ENCODE data around the gene PAQR7.

PAQR7 gene

DNA sequence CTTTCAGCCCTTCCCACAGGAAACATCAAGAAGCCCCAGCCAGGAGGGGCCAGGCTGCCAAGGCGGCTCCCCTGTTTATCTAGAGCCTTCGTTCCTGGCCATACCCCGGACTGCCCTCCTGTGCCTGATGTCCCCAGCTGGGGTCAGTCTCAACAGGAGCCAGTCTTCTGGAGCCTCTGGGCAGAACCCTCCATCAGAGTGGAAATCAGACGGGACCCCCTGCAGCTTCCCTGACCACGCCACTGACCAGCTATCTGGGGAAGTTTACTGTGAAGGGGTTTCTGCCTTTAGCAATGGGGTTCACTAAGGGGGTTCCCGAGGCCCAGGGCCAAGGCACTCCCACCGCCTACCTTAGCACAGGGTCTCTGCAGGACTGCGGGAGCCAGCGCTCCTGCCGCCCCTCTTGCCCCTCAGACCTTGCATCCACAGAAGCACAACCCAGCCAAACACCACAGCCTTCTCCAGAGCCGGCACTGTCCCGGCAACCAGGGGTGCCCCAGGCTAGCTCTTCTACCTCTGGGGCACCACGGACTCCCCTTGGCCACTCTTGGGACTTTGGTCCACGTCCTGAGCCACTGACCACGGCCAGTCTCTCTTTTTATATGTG lies 59.3 kb downstream of the PAQR7 start:
- no peak overlapping the region for H3K27ac ChIP-seq (ENCODE audit: low read depth, low read length)
- no peaks in the 10 kb centered on the region for H3K9me2 ChIP-seq (replicated peaks; ENCODE audit: control insufficient read depth, low read length)
- no peak overlapping the region for H3K4me3 ChIP-seq (ENCODE audit: low read length)
- H3K79me2 ChIP-seq (ENCODE audit: control insufficient read depth, low read length), result peaks cover 11% of the 10 kb centered on the region
- no peak overlapping the region for H3K4me2 ChIP-seq (ENCODE audit: low read length)
- TF ChIP-seq, protein P1, sequence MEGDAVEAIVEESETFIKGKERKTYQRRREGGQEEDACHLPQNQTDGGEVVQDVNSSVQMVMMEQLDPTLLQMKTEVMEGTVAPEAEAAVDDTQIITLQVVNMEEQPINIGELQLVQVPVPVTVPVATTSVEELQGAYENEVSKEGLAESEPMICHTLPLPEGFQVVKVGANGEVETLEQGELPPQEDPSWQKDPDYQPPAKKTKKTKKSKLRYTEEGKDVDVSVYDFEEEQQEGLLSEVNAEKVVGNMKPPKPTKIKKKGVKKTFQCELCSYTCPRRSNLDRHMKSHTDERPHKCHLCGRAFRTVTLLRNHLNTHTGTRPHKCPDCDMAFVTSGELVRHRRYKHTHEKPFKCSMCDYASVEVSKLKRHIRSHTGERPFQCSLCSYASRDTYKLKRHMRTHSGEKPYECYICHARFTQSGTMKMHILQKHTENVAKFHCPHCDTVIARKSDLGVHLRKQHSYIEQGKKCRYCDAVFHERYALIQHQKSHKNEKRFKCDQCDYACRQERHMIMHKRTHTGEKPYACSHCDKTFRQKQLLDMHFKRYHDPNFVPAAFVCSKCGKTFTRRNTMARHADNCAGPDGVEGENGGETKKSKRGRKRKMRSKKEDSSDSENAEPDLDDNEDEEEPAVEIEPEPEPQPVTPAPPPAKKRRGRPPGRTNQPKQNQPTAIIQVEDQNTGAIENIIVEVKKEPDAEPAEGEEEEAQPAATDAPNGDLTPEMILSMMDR (IDR thresholded peaks at IDR 0.05; ENCODE audit: low read depth, low read length, poor library complexity, severe bottlenecking), result no peak
- TF ChIP-seq EZH2phosphoT487 (IDR thresholded peaks at IDR 0.05; ENCODE audit: borderline replicate concordance, low read length), result no peak
- H3K27me3 ChIP-seq (ENCODE audit: control insufficient read depth, low read length), result no peaks in the 10 kb centered on the region
- H3K4me1 ChIP-seq (ENCODE audit: control insufficient read depth, low read length), result peaks cover 19% of the 10 kb centered on the region
- H3F3A ChIP-seq (ENCODE audit: control insufficient read depth, insufficient read depth), result no peaks in the 10 kb centered on the region; the same call in 1 of the 2 replicates
- H3K36me3 ChIP-seq (ENCODE audit: control insufficient read depth, low read length), result no peaks in the 10 kb centered on the region; the same call in 1 of the 2 replicates
- no peaks in the 10 kb centered on the region for H3K9me3 ChIP-seq (ENCODE audit: control insufficient read depth, insufficient read depth, low read length)
- H4K20me1 ChIP-seq (ENCODE audit: control insufficient read depth, insufficient read depth, low read depth, low read length), result no peaks in the 10 kb centered on the region

DNA sequence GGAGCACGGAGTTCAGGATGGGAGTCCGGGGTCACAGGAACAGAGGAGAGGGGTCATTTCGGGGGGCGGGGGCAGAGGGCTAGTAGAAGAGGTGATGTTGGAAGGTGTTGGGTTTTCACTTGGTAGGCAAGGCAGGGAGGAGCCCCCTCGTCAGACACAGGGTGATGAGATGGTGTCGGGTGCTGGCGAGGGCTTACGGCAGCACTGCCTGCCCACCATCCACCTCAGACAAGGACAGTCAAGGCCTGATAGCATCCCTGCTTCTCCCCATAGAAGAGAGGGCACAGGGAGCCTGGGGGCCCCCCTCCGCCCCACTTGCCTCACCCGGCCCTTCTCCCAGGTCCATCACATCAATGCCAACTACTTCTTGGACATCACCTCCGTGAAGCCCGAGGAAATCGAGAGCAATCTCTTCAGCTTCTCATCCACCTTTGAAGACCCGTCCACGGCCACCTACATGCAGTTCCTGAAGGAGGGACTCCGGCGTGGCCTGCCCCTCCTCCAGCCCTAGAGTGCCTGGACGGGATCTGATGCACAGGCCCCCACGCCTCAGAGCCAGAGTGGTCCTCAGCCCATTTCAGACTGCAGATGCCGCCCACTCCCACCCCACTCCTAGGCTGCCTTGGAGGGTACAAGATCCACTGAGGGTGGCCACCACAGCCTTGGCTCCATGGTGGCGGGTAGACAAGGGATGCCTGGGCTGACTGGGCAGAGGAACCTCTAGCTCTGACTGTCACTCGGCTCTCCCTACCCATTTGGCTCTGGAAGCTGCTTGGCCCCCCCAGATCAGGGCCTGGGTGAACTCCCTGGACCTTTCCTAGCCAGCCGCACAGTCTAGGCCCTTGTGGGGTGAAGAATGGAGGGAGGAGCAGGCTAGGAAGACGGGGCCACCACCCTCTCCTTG lies 60.0 kb downstream of the PAQR7 start:
- TF ChIP-seq, protein P1 (IDR thresholded peaks at IDR 0.05; ENCODE audit: low read depth, low read length, poor library complexity, severe bottlenecking), result no peak
- TF ChIP-seq EZH2phosphoT487 (IDR thresholded peaks at IDR 0.05; ENCODE audit: borderline replicate concordance, low read length), result no peak
- no peak overlapping the region for H3K4me3 ChIP-seq (ENCODE audit: low read length)
- no peaks in the 10 kb centered on the region for H3K9me3 ChIP-seq (ENCODE audit: control insufficient read depth, insufficient read depth, low read length)
- H3K4me2 ChIP-seq (ENCODE audit: low read length), result no peak overlapping the region
- H3K9me2 ChIP-seq (replicated peaks; ENCODE audit: control insufficient read depth, low read length), result no peaks in the 10 kb centered on the region
- H4K20me1 ChIP-seq (ENCODE audit: control insufficient read depth, insufficient read depth, low read depth, low read length), result no peaks in the 10 kb centered on the region
- H3K36me3 ChIP-seq (ENCODE audit: control insufficient read depth, low read length), result no peaks in the 10 kb centered on the region; the same call in 1 of the 2 replicates
- peaks cover 3% of the 10 kb centered on the region for H3K79me2 ChIP-seq (ENCODE audit: control insufficient read depth, low read length)
- H3K27ac ChIP-seq (ENCODE audit: low read depth, low read length), result no peak overlapping the region
- H3K27me3 ChIP-seq (ENCODE audit: control insufficient read depth, low read length), result no peaks in the 10 kb centered on the region
- H3F3A ChIP-seq (ENCODE audit: control insufficient read depth, insufficient read depth), result no peaks in the 10 kb centered on the region; the same call in 1 of the 2 replicates
- H3K4me1 ChIP-seq (ENCODE audit: control insufficient read depth, low read length), result peaks cover 21% of the 10 kb centered on the region

GRCh38 chr1:25814549-25815087 lies 60.9 kb downstream of the PAQR7 start:
- H3K4me3 ChIP-seq (ENCODE audit: low read length), result no peak overlapping the region
- TF ChIP-seq EZH2phosphoT487 (IDR thresholded peaks at IDR 0.05; ENCODE audit: borderline replicate concordance, low read length), result no peak
- TF ChIP-seq, protein P1 (IDR thresholded peaks at IDR 0.05; ENCODE audit: low read depth, low read length, poor library complexity, severe bottlenecking), result no peak
- H3K27ac ChIP-seq (ENCODE audit: low read depth, low read length), result no peak overlapping the region
- H3K27me3 ChIP-seq (ENCODE audit: control insufficient read depth, low read length), result no peaks in the 10 kb centered on the region
- no peaks in the 10 kb centered on the region for H3K9me2 ChIP-seq (replicated peaks; ENCODE audit: control insufficient read depth, low read length)
- H3K36me3 ChIP-seq (ENCODE audit: control insufficient read depth, low read length), result no peaks in the 10 kb centered on the region
- H3K79me2 ChIP-seq (ENCODE audit: control insufficient read depth, low read length), result no peaks in the 10 kb centered on the region
- H3K4me2 ChIP-seq (ENCODE audit: low read length), result no peak overlapping the region
- no peaks in the 10 kb centered on the region for H3K9me3 ChIP-seq (ENCODE audit: control insufficient read depth, insufficient read depth, low read length)
- no peaks in the 10 kb centered on the region for H4K20me1 ChIP-seq (ENCODE audit: control insufficient read depth, insufficient read depth, low read depth, low read length)
- no peaks in the 10 kb centered on the region for H3F3A ChIP-seq (ENCODE audit: control insufficient read depth, insufficient read depth)
- peaks cover 30% of the 10 kb centered on the region for H3K4me1 ChIP-seq (ENCODE audit: control insufficient read depth, low read length)

Measured in DOHH2 (cell line).